ENCODE results near the gene SELE.

The SELE gene

GRCh38 chr1:169733924-169734323, at the start of gene SELE:
TSS of gene SELE (minus strand) at chr1:169734079. CDS start at chr1:169733612, 467 bp downstream.
- DNase-seq, result no peak

GRCh38 chr1:169782596-169782995, 48.7 kb upstream of the SELE start:
- no peak for DNase-seq

GRCh38 chr1:169779970-169780369, 46.1 kb upstream of the SELE start:
- DNase-seq, result no peak

GRCh38 chr1:169779150-169779549, 45.3 kb upstream of the SELE start:
- DNase-seq, result no peak

GRCh38 chr1:169776440-169776839, 42.6 kb upstream of the SELE start:
- DNase-seq, result no peak

- no peak for DNase-seq
Observed at GRCh38 chr1:169768161-169768560, 34.3 kb upstream of the SELE start.

GRCh38 chr1:169765580-169766331, 31.9 kb upstream of the SELE start:
- no peak for DNase-seq

GRCh38 chr1:169764919-169765318, 31.0 kb upstream of the SELE start:
- no peak for DNase-seq

GRCh38 chr1:169762699-169763098, 28.8 kb upstream of the SELE start:
- DNase-seq, result no peak

- no peak for DNase-seq
Observed at GRCh38 chr1:169759038-169759437, 25.2 kb upstream of the SELE start.

GRCh38 chr1:169753549-169753948, 19.7 kb upstream of the SELE start:
- no peak for DNase-seq

- DNase-seq, result no peak
Observed at GRCh38 chr1:169750041-169750440, 16.2 kb upstream of the SELE start.

- DNase-seq, result no peak
Observed at GRCh38 chr1:169746550-169746949, 12.7 kb upstream of the SELE start.

- no peak for DNase-seq
Observed at GRCh38 chr1:169745015-169745861, 11.4 kb upstream of the SELE start.

GRCh38 chr1:169741666-169742394, 8.0 kb upstream of the SELE start:
- DNase-seq, result no peak

GRCh38 chr1:169739980-169740379, 6.1 kb upstream of the SELE start:
- DNase-seq, result no peak

GRCh38 chr1:169731446-169731845, 2.4 kb downstream of the SELE start:
- no peak for DNase-seq

GRCh38 chr1:169729991-169730390, 3.9 kb downstream of the SELE start:
- no peak for DNase-seq

- no peak for DNase-seq
Observed at GRCh38 chr1:169727307-169727706, 6.6 kb downstream of the SELE start.

- DNase-seq, result no peak
Observed at GRCh38 chr1:169726851-169727250, 7.0 kb downstream of the SELE start.

- no peak for DNase-seq
Observed at GRCh38 chr1:169725930-169726329, 7.9 kb downstream of the SELE start.

GRCh38 chr1:169724168-169724567, 9.7 kb downstream of the SELE start:
- no peak for DNase-seq

GRCh38 chr1:169723763-169724162, 10.1 kb downstream of the SELE start:
- DNase-seq, result no peak

GRCh38 chr1:169722779-169723178, 11.1 kb downstream of the SELE start:
- DNase-seq, result no peak
